ENCODE results near the gene RNASE11. TPM values are rescaled to one million over a fixed set of nuclear protein-coding genes. Genes with fewer than 3 reads are reported as not detected.

Gene RNASE11
- polyA plus RNA-seq, 1 donor (not counting 4 experiments of a cell fraction or from before 2014, with no cell fraction given), result not detected

DNA sequence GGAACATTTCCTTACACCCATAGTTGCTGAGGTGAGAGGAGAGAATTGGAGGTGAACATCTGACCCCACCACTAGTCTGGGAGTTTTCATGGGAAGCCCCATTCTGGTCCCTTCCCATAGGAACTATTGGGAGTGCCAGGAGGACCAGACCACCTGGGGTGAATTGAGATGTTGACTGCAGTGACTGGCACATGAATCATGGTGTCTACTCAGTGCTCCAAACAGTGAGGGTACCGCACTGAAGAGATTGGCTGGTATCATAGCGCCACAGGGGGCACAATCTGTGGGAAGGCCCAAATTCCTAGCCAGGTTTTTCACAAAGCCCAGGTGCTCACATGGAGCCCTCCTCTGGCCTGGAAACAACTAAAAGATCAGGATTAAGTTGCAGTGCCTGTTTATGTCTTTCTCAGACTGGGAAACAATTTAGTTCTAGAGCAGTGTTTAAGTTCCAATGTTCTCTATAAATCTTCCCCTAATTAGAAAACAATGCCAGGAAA is 23.3 kb downstream of the RNASE11 start:
- Histone ChIP-seq H3K27ac (ENCODE audit: control insufficient read depth, insufficient read depth, low read length) (no peak overlapping the region), H4K20me1 (ENCODE audit: control insufficient read depth, extremely low read depth, insufficient read depth, low read length) (no peaks in the 10 kb centered on the region), H3K4me2 (ENCODE audit: control insufficient read depth, extremely low read depth, insufficient read depth, low read depth, low read length) (no peak overlapping the region), H3K4me3 (ENCODE audit: control insufficient read depth in 2 of 3, extremely low read depth in 1 of 3, insufficient read depth in 2 of 3, low read depth in 1 of 3, low read length in 3 of 3) (no peak overlapping the region), H3K36me3 (ENCODE audit: control insufficient read depth in 2 of 2, extremely low read depth in 1 of 2, insufficient read depth in 2 of 2, low read length in 2 of 2) (no peaks in the 10 kb centered on the region), H3K9me3 (ENCODE audit: control insufficient read depth, low read depth, low read length) (no peaks in the 10 kb centered on the region), H3K9me1 (ENCODE audit: control insufficient read depth, extremely low read depth, insufficient read depth, low read length) (no peaks in the 10 kb centered on the region), H3K27me3 (ENCODE audit: control insufficient read depth, extremely low read depth, insufficient read depth, low read length) (no peaks in the 10 kb centered on the region), H3K4me1 (ENCODE audit: control insufficient read depth, extremely low read depth, insufficient read depth, low read length) (no peaks in the 10 kb centered on the region), H3K79me2 (ENCODE audit: control insufficient read depth, insufficient read depth, low read length) (no peaks in the 10 kb centered on the region), H3K9ac (ENCODE audit: control insufficient read depth, extremely low read depth, insufficient read depth, low read length) (no peak overlapping the region), H2AFZ (ENCODE audit: control insufficient read depth, low read length) (no peak overlapping the region)
- no peak for DNase-seq (ENCODE audit: low read depth, low spot score)
- TF ChIP-seq CTCF (optimal IDR thresholded peaks at IDR 0.05 in 1 of 3, IDR thresholded peaks at IDR 0.05 in 1 of 3, conservative IDR thresholded peaks at IDR 0.05 in 1 of 3; ENCODE audit: extremely low read depth in 1 of 3, insufficient read depth in 2 of 3, low read length in 3 of 3) (no peak), EZH2 (IDR thresholded peaks at IDR 0.05; ENCODE audit: low read length) (no peak)
- FAIRE-seq, result no peak
- dilution Hi-C loops (cut with MboI; ENCODE audit: extremely low pct_ligation_motif_present, low sequenced_read_pairs), result no loop called here

GRCh38 chr14:20563971-20564370 is 23.8 kb downstream of the RNASE11 start:
- Histone ChIP-seq H3K4me1 (ENCODE audit: control insufficient read depth, extremely low read depth, insufficient read depth, low read length) (no peaks in the 10 kb centered on the region), H3K4me3 (ENCODE audit: control insufficient read depth in 2 of 3, extremely low read depth in 1 of 3, insufficient read depth in 2 of 3, low read depth in 1 of 3, low read length in 3 of 3) (no peak overlapping the region), H3K9me1 (ENCODE audit: control insufficient read depth, extremely low read depth, insufficient read depth, low read length) (no peaks in the 10 kb centered on the region), H4K20me1 (ENCODE audit: control insufficient read depth, extremely low read depth, insufficient read depth, low read length) (no peaks in the 10 kb centered on the region), H3K9ac (ENCODE audit: control insufficient read depth, extremely low read depth, insufficient read depth, low read length) (no peak overlapping the region), H3K27me3 (ENCODE audit: control insufficient read depth, extremely low read depth, insufficient read depth, low read length) (no peaks in the 10 kb centered on the region), H3K9me3 (ENCODE audit: control insufficient read depth, low read depth, low read length) (no peaks in the 10 kb centered on the region), H3K79me2 (ENCODE audit: control insufficient read depth, insufficient read depth, low read length) (no peaks in the 10 kb centered on the region), H3K27ac (ENCODE audit: control insufficient read depth, insufficient read depth, low read length) (no peak overlapping the region), H3K36me3 (ENCODE audit: control insufficient read depth in 2 of 2, extremely low read depth in 1 of 2, insufficient read depth in 2 of 2, low read length in 2 of 2) (no peaks in the 10 kb centered on the region), H2AFZ (ENCODE audit: control insufficient read depth, low read length) (no peak overlapping the region), H3K4me2 (ENCODE audit: control insufficient read depth, extremely low read depth, insufficient read depth, low read depth, low read length) (no peak overlapping the region)
- FAIRE-seq (no peak), DNase-seq (ENCODE audit: low read depth, low spot score) (no peak)
- dilution Hi-C loops (cut with MboI; ENCODE audit: extremely low pct_ligation_motif_present, low sequenced_read_pairs), result no loop called here
- TF ChIP-seq CTCF (optimal IDR thresholded peaks at IDR 0.05 in 1 of 3, IDR thresholded peaks at IDR 0.05 in 1 of 3, conservative IDR thresholded peaks at IDR 0.05 in 1 of 3; ENCODE audit: extremely low read depth in 1 of 3, insufficient read depth in 2 of 3, low read length in 3 of 3) (no peak), EZH2 (IDR thresholded peaks at IDR 0.05; ENCODE audit: low read length) (no peak)
